Upper lobe of left lung (tissue), 4 donors: Measurements from ENCODE around the gene SIVA1.

ENCODE experiments used
- POLR2A ChIP-seq, 4 donors: fragments of 450-650 bp; IDR thresholded peaks; one replicate each; pipeline ENCODE4 v1.5.1; 2016 to 2017; ENCODE audit warnings: antibody characterized with exemption in 4 of 4, mild to moderate bottlenecking in 2 of 4
- POLR2AphosphoS5 ChIP-seq, 2 donors: sonication (generic); formaldehyde crosslinking; IDR thresholded peaks; one replicate each; pipeline ENCODE4 v1.5.1; 2017; ENCODE audit warnings: antibody characterized with exemption in 2 of 2

DNA sequence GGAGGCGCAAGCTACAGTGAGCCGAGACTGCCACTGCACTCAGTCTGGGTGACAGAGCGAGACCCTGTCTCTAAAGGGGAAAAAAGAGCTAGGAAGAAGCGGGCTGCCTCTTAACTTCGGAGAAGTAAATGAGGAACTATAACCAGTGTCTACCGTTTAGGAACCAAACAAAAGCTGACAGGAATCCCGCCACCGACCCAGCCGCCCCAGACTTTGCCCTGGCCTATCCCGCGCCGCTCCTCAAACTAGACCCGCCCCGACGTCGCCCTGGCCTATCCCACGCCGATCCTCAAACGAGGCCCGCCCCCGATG, 568 bp upstream of the SIVA1 start:
- peak in 2 of 4 donors; percentile 21 to 22 for TF ChIP-seq POLR2A (IDR thresholded peaks at IDR 0.05)
- TF ChIP-seq POLR2AphosphoS5 (IDR thresholded peaks at IDR 0.05), result no peak
